ENCODE measurements around the gene COP1. TPM values are rescaled to one million over a fixed set of nuclear protein-coding genes. Genes with fewer than 3 reads are reported as not detected.
"Not testable (repeated sequence)": the region's sequence is repeated elsewhere in the genome, so short reads cannot be mapped to it uniquely, and the experiment has no call there.

Gene COP1
- total RNA-seq, 1 experiment from 2014 or later: 47.0 TPM

- Mint-ChIP-seq H3K9me3 (ENCODE audit: unreplicated experiment) (peaks cover 10% of the 10 kb centered on the region), H3K27me3 (ENCODE audit: insufficient read depth, unreplicated experiment) (no peaks in the 10 kb centered on the region), H3K4me1 (ENCODE audit: insufficient read depth, unreplicated experiment) (no peaks in the 10 kb centered on the region), H3K36me3 (ENCODE audit: insufficient read depth, unreplicated experiment) (peaks cover 50% of the 10 kb centered on the region), H3K4me3 (ENCODE audit: unreplicated experiment) (no peak overlapping the region), H3K27ac (ENCODE audit: low read depth, unreplicated experiment) (no peak overlapping the region)
- TF ChIP-seq, protein P1, sequence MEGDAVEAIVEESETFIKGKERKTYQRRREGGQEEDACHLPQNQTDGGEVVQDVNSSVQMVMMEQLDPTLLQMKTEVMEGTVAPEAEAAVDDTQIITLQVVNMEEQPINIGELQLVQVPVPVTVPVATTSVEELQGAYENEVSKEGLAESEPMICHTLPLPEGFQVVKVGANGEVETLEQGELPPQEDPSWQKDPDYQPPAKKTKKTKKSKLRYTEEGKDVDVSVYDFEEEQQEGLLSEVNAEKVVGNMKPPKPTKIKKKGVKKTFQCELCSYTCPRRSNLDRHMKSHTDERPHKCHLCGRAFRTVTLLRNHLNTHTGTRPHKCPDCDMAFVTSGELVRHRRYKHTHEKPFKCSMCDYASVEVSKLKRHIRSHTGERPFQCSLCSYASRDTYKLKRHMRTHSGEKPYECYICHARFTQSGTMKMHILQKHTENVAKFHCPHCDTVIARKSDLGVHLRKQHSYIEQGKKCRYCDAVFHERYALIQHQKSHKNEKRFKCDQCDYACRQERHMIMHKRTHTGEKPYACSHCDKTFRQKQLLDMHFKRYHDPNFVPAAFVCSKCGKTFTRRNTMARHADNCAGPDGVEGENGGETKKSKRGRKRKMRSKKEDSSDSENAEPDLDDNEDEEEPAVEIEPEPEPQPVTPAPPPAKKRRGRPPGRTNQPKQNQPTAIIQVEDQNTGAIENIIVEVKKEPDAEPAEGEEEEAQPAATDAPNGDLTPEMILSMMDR (IDR thresholded peaks at IDR 0.05; ENCODE audit: unreplicated experiment): no peak
- ChIA-PET POLR2A (no interaction called here), CTCF (interaction anchor here (0.6 to 1.7 kb wide), 2 partner anchors 24 to 461 kb away, joined by 3 to 7 read pairs; no protein-coding TSS in a partner anchor)
- no TSS peak for BruUV-seq (replicated peaks)
- intact Hi-C loops (cut with micrococcal nuclease): no loop called here
- DNase-seq (ENCODE audit: unreplicated experiment): no peak
Measured at GRCh38 chr1:176098560-176098959, 108.5 kb downstream of the COP1 start.

DNA sequence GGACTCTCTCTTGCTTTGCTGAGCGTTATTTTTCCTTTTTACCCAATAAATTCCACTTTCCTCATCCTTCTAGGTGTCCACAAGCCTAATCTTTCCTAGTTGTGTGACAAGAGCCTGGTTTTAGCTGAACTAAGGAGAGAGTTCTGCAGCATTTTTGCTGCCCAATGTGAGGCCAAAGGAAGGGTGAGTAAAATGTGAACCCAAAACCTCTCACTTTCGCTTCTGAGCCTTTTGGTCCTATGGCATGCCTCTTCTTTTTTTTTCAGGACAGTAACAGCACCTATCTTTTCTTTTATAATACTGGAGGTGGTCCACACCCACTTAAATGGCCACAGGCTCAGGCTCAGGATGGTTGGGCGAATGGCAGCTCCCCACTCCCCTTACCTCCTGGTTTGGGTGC, 111.1 kb downstream of the COP1 start:
- Mint-ChIP-seq H3K27me3 (ENCODE audit: insufficient read depth, unreplicated experiment) (no peaks in the 10 kb centered on the region), H3K9me3 (ENCODE audit: unreplicated experiment) (peaks cover 10% of the 10 kb centered on the region), H3K4me1 (ENCODE audit: insufficient read depth, unreplicated experiment) (no peaks in the 10 kb centered on the region), H3K36me3 (ENCODE audit: insufficient read depth, unreplicated experiment) (peaks cover 48% of the 10 kb centered on the region), H3K4me3 (ENCODE audit: unreplicated experiment) (no peak overlapping the region), H3K27ac (ENCODE audit: low read depth, unreplicated experiment) (no peak overlapping the region)
- POLR2A ChIA-PET: no interaction called here
- intact Hi-C loops (cut with micrococcal nuclease): no loop called here
- TF ChIP-seq, protein P1 (IDR thresholded peaks at IDR 0.05; ENCODE audit: unreplicated experiment): no peak
- CTCF ChIA-PET: interaction anchor here (0.6 to 1.0 kb wide), 2 partner anchors 134 to 722 kb away, joined by 3 to 4 read pairs; no protein-coding TSS in a partner anchor
- no TSS peak for BruUV-seq (replicated peaks)
- DNase-seq (ENCODE audit: unreplicated experiment): no peak

GRCh38 chr1:176090766-176091165, 116.3 kb downstream of the COP1 start:
- ChIA-PET CTCF (interaction anchor here (0.6 to 0.7 kb wide), 2 partner anchors 280 to 870 kb away, joined by 3 read pairs; no protein-coding TSS in a partner anchor), POLR2A (no interaction called here)
- intact Hi-C loops (cut with micrococcal nuclease): no loop called here
- peaks cover under 1% of the 10 kb centered on the region for H3K36me3 Mint-ChIP-seq (ENCODE audit: insufficient read depth, unreplicated experiment)
- no peaks in the 10 kb centered on the region for H3K4me1 Mint-ChIP-seq (ENCODE audit: insufficient read depth, unreplicated experiment)
- TF ChIP-seq, protein P1 (IDR thresholded peaks at IDR 0.05; ENCODE audit: unreplicated experiment): no peak
- H3K4me3 Mint-ChIP-seq (ENCODE audit: unreplicated experiment): no peak overlapping the region
- no peak for DNase-seq (ENCODE audit: unreplicated experiment)
- H3K27me3 Mint-ChIP-seq (ENCODE audit: insufficient read depth, unreplicated experiment): no peaks in the 10 kb centered on the region
- H3K9me3 Mint-ChIP-seq (ENCODE audit: unreplicated experiment): no peaks in the 10 kb centered on the region
- H3K27ac Mint-ChIP-seq (ENCODE audit: low read depth, unreplicated experiment): no peak overlapping the region
- no TSS peak for BruUV-seq (replicated peaks)

DNA sequence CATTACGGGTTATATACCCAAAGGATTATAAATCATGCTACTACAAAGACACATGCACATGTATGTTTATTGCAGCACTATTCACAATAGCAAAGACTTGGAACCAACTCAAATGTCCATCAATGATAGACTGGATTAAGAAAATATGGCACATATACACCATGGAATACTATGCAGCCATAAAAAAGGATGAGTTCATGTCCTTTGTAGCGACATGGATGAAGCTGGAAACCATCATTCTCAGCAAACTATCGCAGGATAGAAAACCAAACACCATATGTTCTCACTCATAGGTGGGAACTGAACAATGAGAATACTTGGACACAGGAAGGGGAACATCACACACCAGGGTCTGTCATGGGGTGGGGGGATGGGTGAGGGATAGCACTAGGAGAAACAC, 119.3 kb downstream of the COP1 start:
- peaks cover 13% of the 10 kb centered on the region for H3K36me3 Mint-ChIP-seq (ENCODE audit: insufficient read depth, unreplicated experiment)
- POLR2A ChIA-PET; H3K27me3 Mint-ChIP-seq (ENCODE audit: insufficient read depth, unreplicated experiment); H3K4me3 Mint-ChIP-seq (ENCODE audit: unreplicated experiment); H3K27ac Mint-ChIP-seq (ENCODE audit: low read depth, unreplicated experiment); CTCF ChIA-PET; H3K4me1 Mint-ChIP-seq (ENCODE audit: insufficient read depth, unreplicated experiment); BruUV-seq (replicated peaks); intact Hi-C loops (cut with micrococcal nuclease); H3K9me3 Mint-ChIP-seq (ENCODE audit: unreplicated experiment); DNase-seq (ENCODE audit: unreplicated experiment): not testable (repeated sequence)
